GM12878 (cell line): Measurements from ENCODE around the gene MEIOC. TPM values are rescaled to one million over a fixed set of nuclear protein-coding genes. Genes with fewer than 3 reads are reported as not detected.

ENCODE experiments used
- ATAC-seq: fragments of 200-7000 bp; cut with Tn5 transposase; 3 replicates; pipeline ENCODE4 v1.9.1; 2020; ENCODE audit warnings: mild to moderate bottlenecking, moderate library complexity
- BruUV-seq: library from RNA; stranded (reverse); fragments of 400-500 nt; replicated peaks from 2 replicates; lab custom pipeline; 2021; lab: Mats Ljungman, UMichigan
- CTCF ChIA-PET: fragments of 300-600 bp; sonication (Branson Sonifier 250); formaldehyde crosslinking; extraction: SDS; loops from one replicate; lab custom pipeline; 2021; ENCODE audit warnings: inconsistent platforms; lab: Yijun Ruan, JAX
- POLR2A ChIA-PET: fragments of 350-600 bp; formaldehyde crosslinking; extraction: SDS; loops from one replicate; lab custom pipeline; 2021; ENCODE audit warnings: inconsistent platforms; lab: Charles Lee
- RAD21 ChIA-PET: fragments of 300-600 bp; sonication (Branson Sonifier 250); formaldehyde crosslinking; loops from one replicate; lab custom pipeline; 2023; ENCODE audit warnings: antibody characterized with exemption; ENCODE audit not compliant: unreplicated experiment; lab: Charles Lee
- SMC1A ChIA-PET: fragments of 300-600 bp; sonication (Branson Sonifier 250); formaldehyde crosslinking; loops from one replicate; lab custom pipeline; 2023; ENCODE audit not compliant: unreplicated experiment, uncharacterized antibody; lab: Charles Lee
- DNase-seq: peaks from one replicate; pipeline ENCODE4 v3.0.0-alpha.2; 2011; ENCODE audit warnings: low read depth, low spot score
- FAIRE-seq: peaks from 3 replicates; lab custom pipeline; 2011; peaks lifted over from hg19 to GRCh38; lab: Jason Lieb, UNC
- H2AFZ ChIP-seq: 2 replicates; pipeline ENCODE4 v1.6.0; 2011; ENCODE audit warnings: low read depth, low read length, control low read depth; ENCODE audit not compliant: control insufficient read depth
- H3K27ac ChIP-seq: 2 replicates; pipeline ENCODE4 v1.5.1; 2011; ENCODE audit warnings: control low read depth; ENCODE audit not compliant: control insufficient read depth, insufficient read depth
- H3K27me3 ChIP-seq, 2 experiments: replicated peaks in 1 of 2; 2 replicates each; pipeline versions ENCODE4 v1.6.0 to v1.6.1; 2011; ENCODE audit warnings: low read length in 1 of 2; ENCODE audit not compliant: control insufficient read depth in 2 of 2, insufficient read depth in 2 of 2
- H3K36me3 ChIP-seq, 2 experiments: 2 replicates each; pipeline ENCODE4 v1.5.1; 2011; ENCODE audit warnings: low read length in 1 of 2; ENCODE audit not compliant: control insufficient read depth in 2 of 2, insufficient read depth in 2 of 2
- H3K4me1 ChIP-seq: 2 replicates; pipeline ENCODE4 v1.6.1; 2011; ENCODE audit warnings: mild to moderate bottlenecking, low read length, moderate library complexity, mixed read lengths; ENCODE audit not compliant: control insufficient read depth, insufficient read depth
- H3K4me2 ChIP-seq: 2 replicates; pipeline ENCODE4 v1.6.0; 2011; ENCODE audit warnings: control low read depth; ENCODE audit not compliant: control insufficient read depth, insufficient read depth
- H3K4me3 ChIP-seq: fragments of 200-600 bp; sonication (generic); 2 replicates; pipeline ENCODE4 v1.5.1; 2016
- H3K79me2 ChIP-seq: 2 replicates; pipeline ENCODE4 v1.6.0; 2011; ENCODE audit warnings: low read length; ENCODE audit not compliant: control insufficient read depth, insufficient read depth
- H3K9ac ChIP-seq: 2 replicates; pipeline ENCODE4 v1.8.0; 2011; ENCODE audit warnings: low read length, control low read depth, mixed read lengths; ENCODE audit not compliant: control insufficient read depth, insufficient read depth
- H3K9me3 ChIP-seq: replicated peaks from 3 replicates; pipeline ENCODE4 v1.5.1; 2011; ENCODE audit warnings: mild to moderate bottlenecking, low read length; ENCODE audit not compliant: control insufficient read depth, insufficient read depth
- H4K20me1 ChIP-seq: 2 replicates; pipeline ENCODE4 v1.6.0; 2011; ENCODE audit not compliant: control insufficient read depth, insufficient read depth
- ATF2 ChIP-seq: IDR thresholded peaks from 2 replicates; pipeline ENCODE4 v1.6.1; 2012; ENCODE audit warnings: low read length, inconsistent platforms
- BACH1 ChIP-seq: fragments of 450-650 bp; IDR thresholded peaks from 2 replicates; pipeline ENCODE4 v1.6.1; 2017; ENCODE audit warnings: mild to moderate bottlenecking, borderline replicate concordance
- CBX3 ChIP-seq: fragments of 200-600 bp; sonication (generic); IDR thresholded peaks from 2 replicates; pipeline ENCODE4 v1.6.1; 2016; ENCODE audit warnings: low read depth, borderline replicate concordance
- E4F1 ChIP-seq: fragments of 450-650 bp; IDR thresholded peaks from 2 replicates; pipeline ENCODE4 v1.6.1; 2018; ENCODE audit warnings: borderline replicate concordance, mild to moderate bottlenecking; ENCODE audit not compliant: partially characterized antibody
- EP300 ChIP-seq, 2 experiments: fragments of 150-350 bp in 1 of 2; IDR thresholded peaks; 2 replicates each; pipeline ENCODE4 v1.6.1; 2011 to 2012; ENCODE audit warnings: low read depth in 2 of 2, low read length in 2 of 2, borderline replicate concordance in 1 of 2, improper control_type of control experiment in 1 of 2, inconsistent platforms in 1 of 2; ENCODE audit not compliant: control insufficient read depth in 1 of 2
- EZH2 ChIP-seq: IDR thresholded peaks from 2 replicates; pipeline ENCODE4 v1.6.1; 2012; ENCODE audit warnings: low read depth, mild to moderate bottlenecking, control low read depth, inconsistent platforms, low read length, borderline replicate concordance; ENCODE audit not compliant: control insufficient read depth
- FOXM1 ChIP-seq: IDR thresholded peaks from 2 replicates; pipeline ENCODE4 v1.6.1; 2012; ENCODE audit warnings: low read depth, mild to moderate bottlenecking, inconsistent platforms, low read length, moderate library complexity
- KLF5 ChIP-seq: fragments of 450-650 bp; IDR thresholded peaks from 2 replicates; pipeline ENCODE4 v1.6.1; 2014; ENCODE audit warnings: mild to moderate bottlenecking; ENCODE audit not compliant: partially characterized antibody
- NR2C2 ChIP-seq: IDR thresholded peaks from 2 replicates; pipeline ENCODE4 v1.6.1; 2011; ENCODE audit warnings: borderline replicate concordance, low read depth; ENCODE audit not compliant: control insufficient read depth, insufficient read length
- POU2F2 ChIP-seq: IDR thresholded peaks from 3 replicates; pipeline ENCODE4 v1.6.1; 2011; ENCODE audit warnings: low read depth, mild to moderate bottlenecking, low read length, borderline replicate concordance
- RELA ChIP-seq: fragments of 450-650 bp; IDR thresholded peaks from 2 replicates; pipeline ENCODE4 v1.8.0; 2014; ENCODE audit warnings: borderline replicate concordance; ENCODE audit not compliant: partially characterized antibody
- SIX5 ChIP-seq: IDR thresholded peaks from 2 replicates; pipeline ENCODE4 v1.6.1; 2011; ENCODE audit warnings: mild to moderate bottlenecking, low read depth, low read length, moderate library complexity; ENCODE audit not compliant: severe bottlenecking
- SMARCA5 ChIP-seq: fragments of 450-650 bp; IDR thresholded peaks from 2 replicates; pipeline ENCODE4 v1.6.1; 2017; ENCODE audit warnings: mild to moderate bottlenecking
- SPI1 ChIP-seq: IDR thresholded peaks from 2 replicates; pipeline ENCODE4 v1.6.1; 2011; ENCODE audit warnings: low read depth, mild to moderate bottlenecking, low read length, moderate library complexity, borderline replicate concordance; ENCODE audit not compliant: insufficient read depth
- TCF12 ChIP-seq: IDR thresholded peaks from 2 replicates; pipeline ENCODE4 v1.6.1; 2011; ENCODE audit warnings: low read depth, mild to moderate bottlenecking, low read length
- ZNF622 ChIP-seq: fragments of 450-650 bp; IDR thresholded peaks from 2 replicates; pipeline ENCODE4 v1.6.1; 2017; ENCODE audit warnings: mild to moderate bottlenecking, inconsistent platforms
- WGBS: methylation state at CpG from one replicate; pipeline ENCODE4 v1.1.6; 2016; ENCODE audit warnings: low lambda C conversion rate; ENCODE audit not compliant: insufficient replicate concordance, insufficient coverage; ENCODE audit errors: missing lambda C conversion rate; 5-methylcytosine and 5-hydroxymethylcytosine counted together
- in situ Hi-C: fragments of 300-500 bp; cut with MboI; formaldehyde crosslinking; loops from 9 replicates; pipeline ENCODE4 v1.14.3; 2018; ENCODE audit warnings: mixed read lengths
- intact Hi-C: fragments of 100-400 bp; cut with micrococcal nuclease; formaldehyde crosslinking; loops from one replicate; pipeline ENCODE4 v1.14.2; 2022; ENCODE audit not compliant: unreplicated experiment
- polyA plus RNA-seq, 11 experiments: library from polyadenylated mRNA; depleted of rRNA in 4 of 11; unstranded in 6 of 11; stranded (reverse) in 5 of 11; fragments of >200 nt; fragmentation: Nextera tagmentation in 4 of 11; fragmentation: Illumina TruSeq in 1 of 11; extraction: Ambion mirVana in 4 of 11; extraction: Trizol in 1 of 11; gene quantifications; 1 replicate in 1 of 11; 2 replicates in 10 of 11; pipeline versions ENCODE4 v1.2.1 to v1.2.3, GENCODE V29; 2011 to 2016; ENCODE audit warnings: inconsistent platforms in 2 of 11, missing spikeins in 2 of 11, low read depth in 1 of 11
- total RNA-seq, 4 experiments: library from RNA; depleted of rRNA in 3 of 4; stranded (reverse); fragments of >200 nt in 3 of 4; fragmentation: Illumina TruSeq in 1 of 4; extraction: Trizol in 1 of 4; gene quantifications; 2 replicates each; pipeline versions ENCODE4 v1.2.1 to v1.2.3, GENCODE V29; 2013 to 2021
- TF ChIP-seq, protein P1 (sequence below): IDR thresholded peaks from 2 replicates; pipeline ENCODE4 v1.6.1; 2012; ENCODE audit warnings: low read depth, low read length, improper control_type of control experiment
- TF ChIP-seq, protein P2 (sequence below): fragments of 450-650 bp; IDR thresholded peaks from 2 replicates; pipeline ENCODE4 v1.6.1; 2017; ENCODE audit warnings: mild to moderate bottlenecking, low read depth, inconsistent platforms; ENCODE audit not compliant: poor library complexity, severe bottlenecking

The MEIOC gene
- total and polyA plus RNA-seq, 10 of the 15 experiments (the other 5 are each of a cell fraction or from before 2014, with no cell fraction given), result 0.01 to 0.48 (median 0.12) TPM; not detected in 4

DNA sequence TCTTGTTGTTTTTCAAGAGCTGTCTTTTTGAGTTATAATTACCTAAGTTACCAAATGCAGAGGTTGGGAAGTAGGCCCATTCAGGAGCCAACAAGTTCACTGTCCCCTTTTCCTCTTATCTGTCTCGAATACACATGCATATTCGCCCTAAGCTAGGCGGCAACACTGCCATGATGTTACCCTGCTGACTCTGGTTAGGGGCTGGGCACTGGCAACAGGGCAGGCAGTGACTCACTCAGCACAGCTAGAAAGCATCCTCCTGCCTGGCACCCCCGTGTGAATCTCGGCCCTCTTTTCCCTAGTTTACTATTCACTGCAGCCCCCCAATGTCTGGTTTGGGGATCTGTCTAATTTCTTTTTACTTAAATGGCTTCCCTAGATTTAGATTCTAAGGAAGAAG lies 66.0 kb downstream of the MEIOC start:
- ATAC-seq (no peak), DNase-seq (no peak), FAIRE-seq (no peak)
- ChIA-PET RAD21 (no interaction called here), SMC1A (no interaction called here), POLR2A (no interaction called here), CTCF (interaction anchor here (0.5 kb wide), 1 partner anchor 375 kb away, joined by 3 read pairs; no protein-coding TSS in a partner anchor)
- in situ Hi-C loops (no loop called here), intact Hi-C loops (no loop called here)
- Histone ChIP-seq H3K79me2 (no peaks in the 10 kb centered on the region), H3K4me3 (no peak overlapping the region), H3K4me2 (no peak overlapping the region), H4K20me1 (no peaks in the 10 kb centered on the region), H3K9ac (no peak overlapping the region), H3K27me3 (no peaks in the 10 kb centered on the region), H2AFZ (no peak overlapping the region), H3K4me1 (no peaks in the 10 kb centered on the region), H3K36me3 (peaks cover 6 to 9% of the 10 kb centered on the region in 2 experiments; a peak in 3 of 4 replicates), H3K9me3 (no peaks in the 10 kb centered on the region), H3K27ac (no peak overlapping the region)
- WGBS, result 84% methylated on average over 5 of the region's 5 CpGs
- BruUV-seq, result no TSS peak
- no peak for TF ChIP-seq EZH2
- no peak for TF ChIP-seq ATF2
- TF ChIP-seq RELA, result no peak
- no peak for TF ChIP-seq ZNF622
- TF ChIP-seq, protein P1, sequence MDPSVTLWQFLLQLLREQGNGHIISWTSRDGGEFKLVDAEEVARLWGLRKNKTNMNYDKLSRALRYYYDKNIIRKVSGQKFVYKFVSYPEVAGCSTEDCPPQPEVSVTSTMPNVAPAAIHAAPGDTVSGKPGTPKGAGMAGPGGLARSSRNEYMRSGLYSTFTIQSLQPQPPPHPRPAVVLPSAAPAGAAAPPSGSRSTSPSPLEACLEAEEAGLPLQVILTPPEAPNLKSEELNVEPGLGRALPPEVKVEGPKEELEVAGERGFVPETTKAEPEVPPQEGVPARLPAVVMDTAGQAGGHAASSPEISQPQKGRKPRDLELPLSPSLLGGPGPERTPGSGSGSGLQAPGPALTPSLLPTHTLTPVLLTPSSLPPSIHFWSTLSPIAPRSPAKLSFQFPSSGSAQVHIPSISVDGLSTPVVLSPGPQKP, result no peak
- no peak for TF ChIP-seq CBX3
- no peak for TF ChIP-seq SMARCA5
- no peak for TF ChIP-seq SPI1
- TF ChIP-seq POU2F2, result no peak
- TF ChIP-seq TCF12, result no peak
- TF ChIP-seq KLF5, result no peak
- TF ChIP-seq BACH1, result no peak
- no peak for TF ChIP-seq FOXM1
- TF ChIP-seq SIX5, result no peak
- no peak for TF ChIP-seq NR2C2
- TF ChIP-seq, protein P2, sequence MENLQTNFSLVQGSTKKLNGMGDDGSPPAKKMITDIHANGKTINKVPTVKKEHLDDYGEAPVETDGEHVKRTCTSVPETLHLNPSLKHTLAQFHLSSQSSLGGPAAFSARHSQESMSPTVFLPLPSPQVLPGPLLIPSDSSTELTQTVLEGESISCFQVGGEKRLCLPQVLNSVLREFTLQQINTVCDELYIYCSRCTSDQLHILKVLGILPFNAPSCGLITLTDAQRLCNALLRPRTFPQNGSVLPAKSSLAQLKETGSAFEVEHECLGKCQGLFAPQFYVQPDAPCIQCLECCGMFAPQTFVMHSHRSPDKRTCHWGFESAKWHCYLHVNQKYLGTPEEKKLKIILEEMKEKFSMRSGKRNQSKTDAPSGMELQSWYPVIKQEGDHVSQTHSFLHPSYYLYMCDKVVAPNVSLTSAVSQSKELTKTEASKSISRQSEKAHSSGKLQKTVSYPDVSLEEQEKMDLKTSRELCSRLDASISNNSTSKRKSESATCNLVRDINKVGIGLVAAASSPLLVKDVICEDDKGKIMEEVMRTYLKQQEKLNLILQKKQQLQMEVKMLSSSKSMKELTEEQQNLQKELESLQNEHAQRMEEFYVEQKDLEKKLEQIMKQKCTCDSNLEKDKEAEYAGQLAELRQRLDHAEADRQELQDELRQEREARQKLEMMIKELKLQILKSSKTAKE, result no peak
- no peak for TF ChIP-seq EP300 (IDR thresholded peaks at IDR 0.05; ENCODE audit: borderline replicate concordance in 1 of 2, control insufficient read depth in 1 of 2, low read depth in 2 of 2, low read length in 2 of 2)
- TF ChIP-seq E4F1, result no peak
